Testis (tissue), 3 donors: ENCODE results near the gene LRRC73. TPM values are rescaled to one million over a fixed set of nuclear protein-coding genes. Genes with fewer than 3 reads are reported as not detected.
"Not testable (repeated sequence)": the region's sequence is repeated elsewhere in the genome, so short reads cannot be mapped to it uniquely, and the experiment has no call there.

Experiments used
- DNase-seq: peaks from one replicate; pipeline ENCODE4 v3.0.0-alpha.2; 2019
- H3K27ac ChIP-seq, 2 donors: fragments of 200-600 bp; sonication (generic); one replicate each; pipeline ENCODE4 v1.5.1; 2019
- H3K27me3 ChIP-seq: fragments of 200-600 bp; sonication (generic); one replicate; pipeline ENCODE4 v1.5.1; 2019
- H3K36me3 ChIP-seq: fragments of 200-600 bp; sonication (generic); one replicate; pipeline ENCODE4 v1.5.1; 2017; ENCODE audit warnings: low read depth; ENCODE audit errors: missing control alignments
- H3K4me1 ChIP-seq: fragments of 200-600 bp; sonication (generic); one replicate; pipeline ENCODE4 v1.5.1; 2019
- H3K4me3 ChIP-seq, 2 donors: fragments of 200-600 bp; sonication (generic); one replicate each; pipeline ENCODE4 v1.5.1; 2017 to 2019
- H3K9me3 ChIP-seq: fragments of 200-600 bp; sonication (generic); one replicate; pipeline ENCODE4 v1.5.1; 2017
- CTCF ChIP-seq, 3 experiments: fragments of 450-650 bp in 2 of 3; fragments of 200-600 bp in 1 of 3; sonication (generic) in 1 of 3; IDR thresholded peaks; one replicate each; pipeline ENCODE4 v1.5.1; 2016 to 2019; ENCODE audit warnings: antibody characterized with exemption in 3 of 3, mild to moderate bottlenecking in 2 of 3, moderate library complexity in 1 of 3
- POLR2A ChIP-seq: fragments of 450-650 bp; IDR thresholded peaks from one replicate; pipeline ENCODE4 v1.6.1; 2017; ENCODE audit warnings: antibody characterized with exemption, mild to moderate bottlenecking, moderate library complexity
- WGBS, 2 donors: methylation state at CpG; one replicate each; pipeline ENCODE4 v1.1.5; 2018; 5-methylcytosine and 5-hydroxymethylcytosine counted together
- intact Hi-C: fragments of 100-400 bp; cut with DNase I; formaldehyde crosslinking; loops from one replicate; pipeline ENCODE4 v1.15.1; 2023; ENCODE audit warnings: low total_unique reads
- polyA plus RNA-seq: library from polyadenylated mRNA; stranded (reverse); fragments of 350-450 nt; fragmentation: Illumina TruSeq; extraction: RNeasy Lipid Tissue Mini Kit (QIAGEN cat#74804); gene quantifications from one replicate; pipeline ENCODE4 v1.2.3, GENCODE V29; 2014; ENCODE audit warnings: low read depth, low replicate concordance; ENCODE audit not compliant: insufficient read depth
- total RNA-seq, 2 donors: library from RNA; depleted of rRNA; stranded (reverse); fragments of >200 nt; gene quantifications; one replicate each; pipeline ENCODE4 v1.2.3, GENCODE V29; 2016

The LRRC73 gene
- total and polyA plus RNA-seq, 3 donors from 2014 or later = 20.1 to 50.6 (median 29.3) TPM

GRCh38 chr6:43541774-43542471, 31.8 kb upstream of the LRRC73 start:
- Histone ChIP-seq H3K27me3 (no peaks in the 10 kb centered on the region), H3K36me3 (no peaks in the 10 kb centered on the region), H3K27ac (no peak overlapping the region), H3K4me3 (no peak overlapping the region), H3K9me3 (no peaks in the 10 kb centered on the region), H3K4me1 (no peaks in the 10 kb centered on the region)
- TF ChIP-seq CTCF (IDR thresholded peaks at IDR 0.05) (no peak), POLR2A (no peak)
- WGBS, 2 donors = 95 to 96% methylated on average over 8 of the region's 8 CpGs
- intact Hi-C loops = no loop called here
- DNase-seq = no peak

DNA sequence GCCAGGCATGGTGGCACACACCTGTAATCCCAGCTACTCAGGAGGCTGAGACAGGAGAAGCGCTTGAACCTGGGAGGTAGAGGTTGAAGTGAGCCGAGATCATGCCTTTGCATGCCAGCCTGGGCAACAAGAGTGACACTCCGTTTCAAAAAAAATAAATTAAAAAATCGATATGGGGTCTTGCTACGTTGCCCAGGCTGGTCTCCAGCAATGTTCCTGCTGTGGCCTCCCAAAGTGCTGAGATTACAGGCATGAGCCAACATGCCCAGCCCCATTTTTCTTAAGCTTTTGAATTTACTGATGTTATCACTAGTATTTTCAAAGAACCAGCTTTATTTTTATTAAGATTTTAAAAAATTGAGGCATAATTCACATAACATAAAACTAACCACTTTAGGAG, 30.4 kb upstream of the LRRC73 start:
- no peak for TF ChIP-seq CTCF (IDR thresholded peaks at IDR 0.05)
- TF ChIP-seq POLR2A = no peak
- no peak overlapping the region for H3K4me3 ChIP-seq
- no peaks in the 10 kb centered on the region for H3K4me1 ChIP-seq
- WGBS, 2 donors = 96% methylated on average over 5 of the region's 5 CpGs
- intact Hi-C loops = no loop called here
- H3K27ac ChIP-seq = no peak overlapping the region
- no peaks in the 10 kb centered on the region for H3K27me3 ChIP-seq
- DNase-seq = no peak
- H3K36me3 ChIP-seq = no peaks in the 10 kb centered on the region
- no peaks in the 10 kb centered on the region for H3K9me3 ChIP-seq

DNA sequence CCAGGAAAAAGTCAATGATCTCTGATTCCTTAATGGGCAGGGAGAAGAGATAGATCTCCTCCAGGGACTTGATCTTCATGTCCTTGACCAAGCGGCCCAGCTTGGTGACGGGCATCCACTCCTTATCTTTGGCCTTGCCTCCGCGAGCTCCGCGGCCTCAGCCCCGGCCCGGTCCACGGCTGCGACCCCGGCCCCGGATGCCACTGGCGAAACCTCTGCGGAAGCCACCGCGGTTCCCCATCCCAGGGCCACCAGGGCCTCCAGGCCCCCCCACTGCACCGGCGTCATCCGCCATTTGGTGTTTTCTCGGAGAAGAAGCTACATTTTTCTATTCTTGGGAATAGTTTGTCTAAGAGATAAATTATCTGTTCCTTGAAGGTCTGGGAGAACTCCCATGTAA, 29.3 kb upstream of the LRRC73 start:
- WGBS, 2 donors = 88 to 99% methylated on average over 11 to 20 of the region's 20 CpGs
- H3K36me3 ChIP-seq, H3K9me3 ChIP-seq, H3K4me1 ChIP-seq, intact Hi-C loops, H3K4me3 ChIP-seq, H3K27me3 ChIP-seq, H3K27ac ChIP-seq, DNase-seq: not testable (repeated sequence)

GRCh38 chr6:43538986-43539385, 28.8 kb upstream of the LRRC73 start:
- H3K9me3 ChIP-seq, H3K36me3 ChIP-seq, H3K27ac ChIP-seq, intact Hi-C loops, H3K4me3 ChIP-seq, DNase-seq, H3K4me1 ChIP-seq, H3K27me3 ChIP-seq: not testable (repeated sequence)
- WGBS, 2 donors = 93% methylated on average over 14 of the region's 17 CpGs; no CpG with 5 or more reads in 1 of the 2 donors

DNA sequence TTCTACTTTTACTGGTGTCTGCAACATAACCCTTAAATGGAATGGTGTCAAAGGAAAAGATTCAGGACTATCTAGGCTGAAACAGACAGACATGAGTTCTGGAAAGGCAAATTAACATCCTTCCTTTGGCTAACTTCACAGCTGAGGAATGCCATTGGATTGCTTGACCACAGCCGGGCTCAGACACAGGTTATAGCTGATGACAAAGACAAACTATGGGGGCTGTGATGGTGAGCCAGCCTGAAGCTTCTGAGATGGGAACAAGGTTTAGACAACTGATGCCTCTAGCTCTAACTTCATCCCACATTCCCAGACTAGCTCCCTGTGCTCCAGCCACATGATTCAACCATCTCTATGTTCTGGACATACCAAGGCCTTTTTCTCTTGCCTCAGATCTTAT, 22.1 kb upstream of the LRRC73 start:
- Histone ChIP-seq H3K36me3 (no peaks in the 10 kb centered on the region), H3K27me3 (no peaks in the 10 kb centered on the region), H3K9me3 (no peaks in the 10 kb centered on the region), H3K4me1 (no peaks in the 10 kb centered on the region), H3K27ac (no peak overlapping the region), H3K4me3 (no peak overlapping the region)
- 88 to 97% methylated on average over 1 of the region's 1 CpG for WGBS, 2 donors
- no peak for TF ChIP-seq CTCF (IDR thresholded peaks at IDR 0.05)
- TF ChIP-seq POLR2A = no peak
- no peak for DNase-seq
- intact Hi-C loops = no loop called here

GRCh38 chr6:43524483-43524961, 14.4 kb upstream of the LRRC73 start:
- DNase-seq = no peak
- intact Hi-C loops = no loop called here
- H3K36me3 ChIP-seq = peaks cover 5% of the 10 kb centered on the region
- H3K27me3 ChIP-seq = no peaks in the 10 kb centered on the region
- no peaks in the 10 kb centered on the region for H3K9me3 ChIP-seq
- WGBS, 2 donors = 86 to 93% methylated on average over 8 to 10 of the region's 10 CpGs
- no peaks in the 10 kb centered on the region for H3K4me1 ChIP-seq
- no peak overlapping the region for H3K4me3 ChIP-seq
- H3K27ac ChIP-seq = no peak overlapping the region
- TF ChIP-seq POLR2A = no peak
- TF ChIP-seq CTCF (IDR thresholded peaks at IDR 0.05) = no peak
